Cardiac fibroblast (primary cell): ENCODE data around the gene CREB3.

Experiments used
- DNase-seq, 2 donors: peaks; one replicate each; pipeline versions ENCODE4 v3.0.0 to v3.0.0-alpha.2; 2010; ENCODE audit warnings: low read depth in 2 of 2
- H3K4me3 ChIP-seq, 2 donors: replicated peaks in 1 of 2; 1 replicate in 1 of 2; 2 replicates in 1 of 2; pipeline ENCODE4 v1.5.1; 2011; ENCODE audit warnings: low read depth in 2 of 2, low read length in 2 of 2, mild to moderate bottlenecking in 2 of 2, moderate library complexity in 1 of 2
- TF ChIP-seq, protein P1 (sequence below): IDR thresholded peaks from one replicate; pipeline ENCODE4 v1.5.1; 2011; ENCODE audit warnings: low read depth, mild to moderate bottlenecking, low read length, inconsistent platforms

CREB3 gene

DNA sequence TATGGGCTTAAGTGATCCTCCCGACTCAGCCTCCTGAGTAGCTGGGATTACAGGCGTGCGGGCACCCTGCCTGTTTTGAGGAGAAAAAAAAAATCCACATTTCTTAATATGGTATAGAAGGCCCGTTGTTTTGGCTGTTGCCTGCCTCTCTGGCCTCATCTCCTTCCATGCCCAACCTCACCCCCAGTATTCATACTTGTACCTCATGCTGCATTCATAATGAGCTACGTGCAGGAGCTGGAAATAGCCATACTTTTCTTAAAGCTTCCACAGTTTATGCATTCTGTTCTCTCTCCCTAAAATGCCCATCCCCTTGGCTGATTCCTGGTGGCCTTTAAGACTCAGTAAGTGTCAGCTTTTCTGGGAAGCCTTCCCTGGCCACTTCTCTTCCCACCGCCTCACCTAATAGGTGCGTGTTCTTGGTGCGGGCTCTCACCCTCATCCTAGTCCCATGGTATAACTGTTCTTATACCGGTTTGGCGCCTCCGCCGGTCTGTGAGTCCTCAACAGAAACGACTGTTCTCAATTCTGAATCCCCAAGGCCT lies 40.6 kb upstream of the CREB3 start:
- H3K4me3 ChIP-seq = no peak overlapping the region
- DNase-seq = no peak
- TF ChIP-seq, protein P1, sequence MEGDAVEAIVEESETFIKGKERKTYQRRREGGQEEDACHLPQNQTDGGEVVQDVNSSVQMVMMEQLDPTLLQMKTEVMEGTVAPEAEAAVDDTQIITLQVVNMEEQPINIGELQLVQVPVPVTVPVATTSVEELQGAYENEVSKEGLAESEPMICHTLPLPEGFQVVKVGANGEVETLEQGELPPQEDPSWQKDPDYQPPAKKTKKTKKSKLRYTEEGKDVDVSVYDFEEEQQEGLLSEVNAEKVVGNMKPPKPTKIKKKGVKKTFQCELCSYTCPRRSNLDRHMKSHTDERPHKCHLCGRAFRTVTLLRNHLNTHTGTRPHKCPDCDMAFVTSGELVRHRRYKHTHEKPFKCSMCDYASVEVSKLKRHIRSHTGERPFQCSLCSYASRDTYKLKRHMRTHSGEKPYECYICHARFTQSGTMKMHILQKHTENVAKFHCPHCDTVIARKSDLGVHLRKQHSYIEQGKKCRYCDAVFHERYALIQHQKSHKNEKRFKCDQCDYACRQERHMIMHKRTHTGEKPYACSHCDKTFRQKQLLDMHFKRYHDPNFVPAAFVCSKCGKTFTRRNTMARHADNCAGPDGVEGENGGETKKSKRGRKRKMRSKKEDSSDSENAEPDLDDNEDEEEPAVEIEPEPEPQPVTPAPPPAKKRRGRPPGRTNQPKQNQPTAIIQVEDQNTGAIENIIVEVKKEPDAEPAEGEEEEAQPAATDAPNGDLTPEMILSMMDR = no peak

DNA sequence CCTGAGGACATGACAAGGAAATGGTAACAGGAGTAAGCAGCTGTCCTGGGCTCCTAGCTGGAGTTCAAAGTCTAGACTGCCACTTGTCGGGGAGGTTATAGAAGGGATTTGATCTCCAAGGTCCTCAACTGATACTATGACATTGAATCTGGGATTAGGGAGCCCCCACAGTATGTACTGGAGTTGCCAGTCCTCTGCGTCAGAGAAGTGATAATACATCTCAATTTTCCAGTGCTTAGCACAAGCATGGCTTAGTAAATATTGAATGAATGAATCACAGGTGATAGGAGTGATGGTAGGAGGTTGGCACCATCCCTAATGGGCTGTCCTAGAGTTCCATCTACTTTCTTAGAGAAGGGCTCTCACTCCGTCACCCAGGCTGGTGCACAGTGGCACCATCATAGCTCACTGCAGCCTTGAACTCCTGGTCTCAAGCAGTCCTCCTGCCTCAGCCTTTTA lies 36.5 kb upstream of the CREB3 start:
- TF ChIP-seq, protein P1 = no peak
- peak in 1 of 2 donors; percentile 14 for DNase-seq
- H3K4me3 ChIP-seq = no peak overlapping the region

DNA sequence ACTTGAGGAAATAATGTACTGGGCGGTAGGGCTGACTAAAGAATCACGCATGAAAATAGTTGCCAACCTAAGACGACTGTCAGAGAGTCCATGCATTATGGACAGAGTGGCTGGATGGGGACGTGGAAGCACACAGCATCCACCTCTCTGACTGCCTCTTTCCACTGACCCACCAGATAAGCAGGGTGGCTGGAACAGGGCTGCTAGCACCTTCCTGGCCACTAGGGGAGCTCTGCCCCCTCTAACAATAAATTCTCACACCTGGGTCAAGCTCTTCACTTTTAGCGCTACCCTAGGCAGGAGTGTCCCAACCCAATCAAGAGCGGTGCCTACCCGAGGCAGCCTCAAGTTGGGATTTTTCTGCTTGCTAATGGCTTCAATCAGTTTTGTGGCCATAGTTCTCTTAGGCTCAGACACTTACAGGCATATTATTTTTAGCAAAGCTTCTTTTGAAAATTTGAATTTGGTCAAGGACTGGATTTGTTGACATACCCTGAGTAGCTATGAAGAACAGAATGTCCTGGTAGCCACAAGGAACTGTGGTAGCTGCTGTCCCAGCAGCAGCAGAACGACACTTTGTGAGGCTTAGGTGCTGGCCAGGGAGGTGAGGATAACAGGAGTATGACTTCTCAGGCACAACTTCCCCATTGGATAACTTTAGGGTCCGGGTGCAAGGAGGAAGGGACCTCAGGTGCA lies 35.8 kb upstream of the CREB3 start:
- TF ChIP-seq, protein P1 = peak; percentile 91
- DNase-seq = peak; percentile 61 to 62
- H3K4me3 ChIP-seq = no peak overlapping the region

DNA sequence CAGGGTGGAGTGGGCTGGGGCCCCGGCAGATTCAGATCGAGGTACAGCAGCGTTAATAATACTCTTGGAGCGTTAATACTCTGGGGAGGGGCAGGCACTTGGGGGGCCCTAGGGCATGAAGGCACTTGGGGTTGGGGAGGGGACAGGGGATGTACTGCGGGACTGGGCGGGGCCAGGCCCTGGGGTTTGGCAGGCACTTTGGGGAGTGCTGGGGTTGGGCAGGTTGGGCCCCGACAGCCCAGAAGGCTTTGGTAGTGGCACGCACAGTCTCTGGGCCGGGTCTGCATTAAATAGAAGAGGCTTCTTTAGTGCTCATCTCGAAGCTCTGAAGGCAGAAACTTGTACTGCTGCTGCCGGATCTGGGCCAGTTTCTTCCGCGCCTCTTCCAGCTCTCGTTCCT lies 35.0 kb upstream of the CREB3 start:
- TF ChIP-seq, protein P1 = no peak
- H3K4me3 ChIP-seq = no peak overlapping the region
- no peak for DNase-seq

DNA sequence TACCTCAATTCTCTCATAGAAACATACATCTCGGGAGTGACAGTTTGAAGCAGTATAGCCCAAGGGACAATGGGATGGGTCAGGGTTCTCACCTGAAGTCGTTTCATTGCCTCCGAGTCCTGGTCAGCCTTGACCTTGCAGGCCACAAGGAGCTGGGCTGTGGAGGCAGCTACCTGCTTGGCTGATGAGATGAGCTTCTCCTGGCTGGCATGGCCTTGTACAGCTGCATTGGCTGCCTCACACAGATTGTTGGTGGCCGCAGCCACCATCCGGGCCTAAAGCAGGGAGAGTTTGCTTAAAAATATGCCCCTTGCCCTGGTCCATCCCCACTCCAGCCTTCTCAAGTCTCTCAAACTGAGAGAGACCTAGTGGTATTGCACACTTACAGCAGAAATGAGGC lies 34.2 kb upstream of the CREB3 start:
- no peak overlapping the region for H3K4me3 ChIP-seq
- DNase-seq = no peak
- TF ChIP-seq, protein P1 = no peak

DNA sequence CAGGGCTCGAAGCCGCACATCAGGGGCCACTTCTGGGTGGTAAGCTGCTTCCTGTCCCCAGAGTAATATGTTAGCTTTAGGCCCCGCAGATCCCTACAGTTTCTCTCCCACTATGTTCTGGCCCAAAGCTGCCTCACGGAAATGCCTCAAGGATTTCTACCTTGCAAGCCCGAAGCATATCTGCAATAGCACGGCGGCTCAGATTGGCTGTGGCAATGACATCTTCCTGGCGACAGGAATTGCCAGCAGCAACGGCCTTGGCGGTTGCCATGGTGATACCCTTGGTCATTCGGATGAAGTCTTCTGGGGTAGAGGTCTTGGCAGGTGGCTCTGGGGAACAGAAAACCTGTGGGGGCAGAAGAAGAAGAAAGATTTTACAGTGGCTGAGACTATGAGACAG lies 32.4 kb upstream of the CREB3 start:
- no peak overlapping the region for H3K4me3 ChIP-seq
- no peak for DNase-seq
- TF ChIP-seq, protein P1 = no peak
